Gastroesophageal sphincter (tissue), 3 donors: ENCODE measurements around the gene MAG.

Experiments
- CTCF ChIP-seq, 4 experiments: fragments of 200-600 bp in 2 of 4; fragments of 450-650 bp in 2 of 4; sonication (generic) in 1 of 4; IDR thresholded peaks; one replicate each; pipeline ENCODE4 v1.5.1; 2017 to 2019; ENCODE audit warnings: antibody characterized with exemption in 4 of 4, mild to moderate bottlenecking in 2 of 4, moderate library complexity in 2 of 4
- POLR2A ChIP-seq, 2 donors: fragments of 450-650 bp; IDR thresholded peaks; one replicate each; pipeline ENCODE4 v1.6.1; 2017; ENCODE audit warnings: antibody characterized with exemption in 2 of 2, mild to moderate bottlenecking in 2 of 2, moderate library complexity in 1 of 2
- POLR2AphosphoS5 ChIP-seq: sonication (generic); formaldehyde crosslinking; IDR thresholded peaks from one replicate; pipeline ENCODE4 v1.6.1; 2017; ENCODE audit warnings: antibody characterized with exemption

DNA sequence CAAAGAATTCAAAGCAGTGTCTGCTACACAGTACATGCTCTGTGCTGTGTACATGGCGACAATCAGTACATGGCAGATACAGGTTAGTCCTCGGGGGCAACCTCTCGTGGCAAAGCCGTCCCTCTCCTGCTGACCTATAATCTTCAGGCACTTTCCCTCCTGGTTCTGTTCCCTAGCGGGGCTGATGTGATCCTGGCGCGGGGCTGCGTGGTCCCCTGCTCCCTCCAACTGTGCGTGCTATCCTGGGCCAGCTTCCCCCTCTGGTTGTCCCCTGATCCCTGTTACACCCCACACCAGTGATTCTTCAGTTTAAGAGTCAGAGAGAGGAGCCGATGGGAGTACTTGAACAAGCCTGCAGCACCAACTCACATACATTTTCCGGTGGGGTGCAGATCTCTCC is 12.1 kb downstream of the MAG start:
- TF ChIP-seq POLR2AphosphoS5 = no peak
- no peak for TF ChIP-seq POLR2A (IDR thresholded peaks at IDR 0.05)
- no peak for TF ChIP-seq CTCF (IDR thresholded peaks at IDR 0.05)
